ES-I3 (cell line): ENCODE data around the gene RAD17.
"Not testable (repeated sequence)": the region's sequence is repeated elsewhere in the genome, so short reads cannot be mapped to it uniquely, and the experiment has no call there.

Experiments
- H3K36me3 ChIP-seq: 2 replicates; pipeline ENCODE4 v1.6.1; 2013; ENCODE audit warnings: mild to moderate bottlenecking, low read length, control low read depth, moderate library complexity; ENCODE audit not compliant: insufficient read depth
- H3K4me1 ChIP-seq: 2 replicates; pipeline ENCODE4 v1.6.1; 2013; ENCODE audit warnings: mild to moderate bottlenecking, control low read depth, low read length; ENCODE audit not compliant: insufficient read depth
- H3K9ac ChIP-seq: 2 replicates; pipeline ENCODE4 v1.6.1; 2013; ENCODE audit warnings: low read depth, mild to moderate bottlenecking, low read length, moderate library complexity
- H3K9me3 ChIP-seq: 2 replicates; pipeline ENCODE4 v1.6.1; 2013; ENCODE audit warnings: mild to moderate bottlenecking, low read length, moderate library complexity; ENCODE audit not compliant: control insufficient read depth, insufficient read depth

Gene RAD17

GRCh38 chr5:69431424-69432303 is 62.0 kb downstream of the RAD17 start:
- H3K36me3 ChIP-seq, result peaks cover 2% of the 10 kb centered on the region; the same call in 1 of the 2 replicates
- H3K4me1 ChIP-seq, result no peaks in the 10 kb centered on the region
- H3K9me3 ChIP-seq, result no peaks in the 10 kb centered on the region
- no peak overlapping the region for H3K9ac ChIP-seq

GRCh38 chr5:69432412-69433206 is 63.0 kb downstream of the RAD17 start:
- Histone ChIP-seq H3K9ac (no peak overlapping the region), H3K4me1 (no peaks in the 10 kb centered on the region), H3K9me3 (no peaks in the 10 kb centered on the region), H3K36me3 (peaks cover 3% of the 10 kb centered on the region; the same call in 1 of the 2 replicates)

- not testable (repeated sequence) for H3K9me3 ChIP-seq, H3K9ac ChIP-seq, H3K4me1 ChIP-seq, H3K36me3 ChIP-seq
Observed at GRCh38 chr5:69435276-69435884, 65.8 kb downstream of the RAD17 start.

GRCh38 chr5:69444127-69444754 is 74.6 kb downstream of the RAD17 start:
- Histone ChIP-seq H3K4me1 (no peaks in the 10 kb centered on the region), H3K9me3 (no peaks in the 10 kb centered on the region), H3K9ac (no peak overlapping the region), H3K36me3 (no peaks in the 10 kb centered on the region)

DNA sequence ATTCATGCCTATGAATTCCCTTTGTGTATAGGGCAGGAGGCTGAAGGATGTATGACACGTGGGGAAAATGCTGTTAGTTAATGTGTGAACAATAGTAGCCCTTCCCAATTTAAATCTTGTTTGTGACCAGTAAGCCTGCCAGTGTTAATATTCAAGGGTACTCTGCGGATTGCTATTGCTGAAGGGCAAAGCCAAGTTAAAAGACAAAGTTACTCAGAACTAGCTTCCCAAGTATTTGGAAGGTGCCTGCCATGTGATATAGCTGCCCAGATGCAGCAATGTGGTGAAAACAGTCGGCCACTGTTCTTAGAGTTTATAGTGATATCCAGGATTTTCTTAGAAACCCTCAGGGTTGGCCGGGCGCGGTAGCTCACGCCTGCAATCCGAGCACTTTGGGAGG is 79.9 kb downstream of the RAD17 start:
- Histone ChIP-seq H3K36me3 (no peaks in the 10 kb centered on the region), H3K4me1 (peaks cover 3% of the 10 kb centered on the region; the same call in 1 of the 2 replicates), H3K9me3 (no peaks in the 10 kb centered on the region), H3K9ac (no peak overlapping the region)

DNA sequence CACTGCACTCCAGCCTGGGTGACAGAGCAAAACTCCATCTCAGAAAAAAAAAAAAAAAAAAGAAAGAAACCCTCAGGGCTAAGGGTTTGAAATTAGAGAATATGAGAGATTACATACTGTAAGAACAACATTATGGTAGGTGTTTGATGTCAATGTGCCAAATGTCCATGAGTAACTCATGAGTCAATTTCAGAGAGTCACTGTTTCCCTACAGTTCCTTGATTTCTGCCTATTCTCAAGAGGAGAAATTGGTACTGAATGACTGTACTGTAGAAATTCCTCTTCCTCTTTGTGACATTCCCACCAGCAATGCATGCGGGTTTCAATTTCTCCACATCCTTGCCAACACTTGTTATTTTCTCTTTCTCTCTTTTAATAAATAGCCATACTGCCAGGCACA is 80.5 kb downstream of the RAD17 start:
- peaks cover 6% of the 10 kb centered on the region for H3K4me1 ChIP-seq
- H3K9ac ChIP-seq, result no peak overlapping the region
- no peaks in the 10 kb centered on the region for H3K9me3 ChIP-seq
- no peaks in the 10 kb centered on the region for H3K36me3 ChIP-seq

- not testable (repeated sequence) for H3K9me3 ChIP-seq, H3K36me3 ChIP-seq, H3K9ac ChIP-seq, H3K4me1 ChIP-seq
Observed at GRCh38 chr5:69450527-69450926, 80.9 kb downstream of the RAD17 start.

- Histone ChIP-seq H3K36me3 (no peaks in the 10 kb centered on the region), H3K4me1 (peaks cover 6% of the 10 kb centered on the region), H3K9me3 (no peaks in the 10 kb centered on the region), H3K9ac (no peak overlapping the region)
Observed at GRCh38 chr5:69451941-69452647, 82.5 kb downstream of the RAD17 start.

DNA sequence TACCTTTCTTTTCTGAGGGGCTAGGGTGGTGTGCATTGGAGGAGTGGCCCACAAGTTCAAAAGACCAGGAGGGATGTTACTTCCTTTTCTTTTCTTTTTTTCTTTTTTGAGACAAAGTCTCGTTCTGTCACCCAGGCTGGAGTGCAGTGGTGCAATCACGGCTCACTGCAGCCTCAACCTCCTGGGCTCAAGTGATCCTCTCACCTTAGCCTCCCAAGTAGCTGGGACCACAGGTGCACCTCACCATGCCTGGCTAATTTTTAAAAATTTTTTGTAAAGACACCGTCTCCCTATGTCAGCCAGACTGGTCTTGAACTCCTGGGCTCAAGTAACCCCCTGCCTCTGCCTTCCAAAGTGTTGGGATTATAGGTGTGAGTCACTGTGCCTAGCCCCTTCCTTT is 83.9 kb downstream of the RAD17 start:
- not testable (repeated sequence) for H3K36me3 ChIP-seq, H3K9me3 ChIP-seq, H3K9ac ChIP-seq, H3K4me1 ChIP-seq

- H3K36me3 ChIP-seq, result no peaks in the 10 kb centered on the region
- peak overlapping the region; percentile 53; the same call in 1 of the 2 replicates for H3K9ac ChIP-seq
- H3K9me3 ChIP-seq, result no peaks in the 10 kb centered on the region
- H3K4me1 ChIP-seq, result peaks cover 6% of the 10 kb centered on the region
Observed at GRCh38 chr5:69454460-69455249, 85.0 kb downstream of the RAD17 start.

DNA sequence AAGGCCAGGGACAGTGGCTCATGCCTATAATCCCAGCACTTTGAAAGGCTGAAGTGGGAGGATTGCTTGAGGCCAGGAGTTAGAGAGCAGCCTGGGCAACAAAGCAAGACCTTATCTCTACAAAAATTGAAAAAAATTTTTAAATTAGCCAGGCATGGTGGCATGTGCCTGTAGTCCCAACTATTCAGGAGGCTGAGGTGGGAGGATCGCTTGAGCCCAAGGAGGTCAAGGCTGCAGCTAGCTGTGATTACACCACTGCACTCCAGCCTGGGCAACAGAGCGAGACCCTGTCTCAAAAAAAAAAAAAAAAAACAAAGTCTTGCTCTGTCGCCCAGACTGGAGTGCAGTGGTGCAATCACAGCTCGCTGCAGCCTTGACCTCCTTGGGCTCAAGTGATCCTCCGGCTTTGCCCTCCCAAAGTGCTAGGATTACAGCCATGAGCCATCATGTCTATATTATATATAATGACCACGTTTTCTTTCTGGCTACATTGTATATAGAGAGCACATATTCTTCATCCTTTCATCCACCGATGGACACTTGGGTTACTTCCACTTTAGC is 85.9 kb downstream of the RAD17 start:
- H3K9me3 ChIP-seq, H3K9ac ChIP-seq, H3K36me3 ChIP-seq, H3K4me1 ChIP-seq: not testable (repeated sequence)

DNA sequence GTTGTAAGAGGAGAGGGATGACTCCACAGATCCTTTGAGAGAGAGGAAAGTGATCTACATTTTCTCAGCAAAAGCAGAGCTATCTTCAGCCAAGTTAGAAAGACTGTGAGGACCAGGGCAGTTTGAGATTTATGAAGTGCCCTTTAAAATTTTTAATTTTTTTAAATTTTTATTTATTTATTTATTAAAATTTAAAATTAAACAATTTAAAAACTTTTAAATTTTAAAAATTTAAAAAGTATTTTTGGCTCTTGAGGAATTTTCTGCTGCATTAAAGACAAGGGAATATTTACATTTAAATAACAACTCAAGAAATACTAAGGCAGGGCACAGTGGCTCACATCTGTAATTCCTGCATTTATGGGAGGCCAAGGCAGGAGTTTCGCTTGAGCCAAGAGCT is 92.6 kb downstream of the RAD17 start:
- no peaks in the 10 kb centered on the region for H3K9me3 ChIP-seq
- no peaks in the 10 kb centered on the region for H3K4me1 ChIP-seq
- no peaks in the 10 kb centered on the region for H3K36me3 ChIP-seq
- no peak overlapping the region for H3K9ac ChIP-seq
